A549 (cell line): ENCODE measurements around the gene TMEM163. TPM values are rescaled to one million over a fixed set of nuclear protein-coding genes. Genes with fewer than 3 reads are reported as not detected.
"Not testable (repeated sequence)": the region's sequence is repeated elsewhere in the genome, so short reads cannot be mapped to it uniquely, and the experiment has no call there.

Experiments
- ATAC-seq, 2 experiments: fragments of 200-7000 bp in 1 of 2; fragments of >200 bp in 1 of 2; cut with Nextera tagmentation in 1 of 2; cut with Tn5 transposase in 1 of 2; 3 replicates each; pipeline versions ENCODE4 v1.8.0 to v1.9.1; 2018 to 2020; ENCODE audit warnings: mild to moderate bottlenecking in 1 of 2, moderate library complexity in 1 of 2
- CTCF ChIA-PET: fragments of 300-600 bp; sonication (Branson Sonifier 250); formaldehyde crosslinking; extraction: SDS; loops from one replicate; lab custom pipeline; 2021; ENCODE audit warnings: antibody characterized with exemption, inconsistent platforms; lab: Yijun Ruan, JAX
- POLR2A ChIA-PET: fragments of 350-600 bp; formaldehyde crosslinking; extraction: SDS; loops from one replicate; lab custom pipeline; 2021; ENCODE audit warnings: antibody characterized with exemption, inconsistent platforms; lab: Yijun Ruan, JAX
- DNase-seq, 2 experiments: peaks; one replicate each; pipeline versions ENCODE4 v3.0.0 to v3.0.0-alpha.2; 2011 to 2016; ENCODE audit warnings: low read depth in 1 of 2, low spot score in 1 of 2
- FAIRE-seq: peaks from 2 replicates; lab custom pipeline; 2011; peaks lifted over from hg19 to GRCh38; lab: Jason Lieb, UNC
- H3K27ac ChIP-seq, 2 experiments: fragments of >200 bp; sonication (Bioruptor Twin); formaldehyde crosslinking; 3 replicates each; pipeline ENCODE4 v1.5.1; 2016 to 2017
- H3K4me1 ChIP-seq: fragments of >200 bp; sonication (Bioruptor Twin); formaldehyde crosslinking; 3 replicates; pipeline ENCODE4 v1.6.1; 2016
- H3K4me2 ChIP-seq: fragments of >200 bp; sonication (Bioruptor Twin); formaldehyde crosslinking; 3 replicates; pipeline ENCODE4 v1.6.1; 2016
- H3K4me3 ChIP-seq: fragments of >200 bp; sonication (Bioruptor Twin); formaldehyde crosslinking; 3 replicates; pipeline ENCODE4 v1.5.1; 2016
- H3K9me3 ChIP-seq: fragments of >200 bp; sonication (Bioruptor Twin); formaldehyde crosslinking; 3 replicates; pipeline ENCODE4 v1.6.1; 2016
- BHLHE40 ChIP-seq: IDR thresholded peaks from 2 replicates; pipeline ENCODE4 v1.6.1; 2012; ENCODE audit warnings: low read depth, low read length, inconsistent platforms
- CBX2 ChIP-seq: fragments of 200-600 bp; sonication (generic); IDR thresholded peaks from 2 replicates; pipeline ENCODE4 v1.6.1; 2016; ENCODE audit warnings: low read depth, mild to moderate bottlenecking, borderline replicate concordance
- CHD2 ChIP-seq: fragments of 150-350 bp; IDR thresholded peaks from 2 replicates; pipeline ENCODE4 v1.6.1; 2014; ENCODE audit warnings: low read length; ENCODE audit not compliant: partially characterized antibody
- CHD4 ChIP-seq: fragments of 200-600 bp; sonication (generic); IDR thresholded peaks from 2 replicates; pipeline ENCODE4 v1.6.1; 2016; ENCODE audit warnings: antibody characterized with exemption, mild to moderate bottlenecking, borderline replicate concordance
- EHMT2 ChIP-seq: fragments of 200-600 bp; sonication (generic); IDR thresholded peaks from 2 replicates; pipeline ENCODE4 v1.6.1; 2016; ENCODE audit warnings: antibody characterized with exemption, low read depth, mild to moderate bottlenecking, moderate library complexity
- EP300 ChIP-seq, 2 experiments: fragments of >200 bp; sonication (Bioruptor Twin); formaldehyde crosslinking; IDR thresholded peaks; 2 replicates in 1 of 2; 3 replicates in 1 of 2; pipeline ENCODE4 v1.6.1; 2016 to 2017
- ESRRA ChIP-seq: fragments of 150-350 bp; IDR thresholded peaks from 2 replicates; pipeline ENCODE4 v1.6.1; 2014; ENCODE audit warnings: mild to moderate bottlenecking, low read length, borderline replicate concordance
- FOSL2 ChIP-seq, 2 experiments: fragments of 450-650 bp in 1 of 2; fragments of >200 bp in 1 of 2; sonication (Bioruptor Twin) in 1 of 2; formaldehyde crosslinking; IDR thresholded peaks; 2 replicates each; pipeline versions ENCODE4 v1.5.0 to v1.6.1; 2016 to 2020; ENCODE audit warnings: mild to moderate bottlenecking in 1 of 2, moderate library complexity in 1 of 2
- FOXS1 ChIP-seq: fragments of 250-450 bp; sonication (Bioruptor Pico); IDR thresholded peaks from 2 replicates; pipeline ENCODE4 v1.5.0; 2020; ENCODE audit warnings: mild to moderate bottlenecking, moderate library complexity
- HES2 ChIP-seq: fragments of >200 bp; sonication (Bioruptor Twin); formaldehyde crosslinking; IDR thresholded peaks from 2 replicates; pipeline ENCODE4 v1.6.1; 2016
- HEYL ChIP-seq: fragments of 250-450 bp; sonication (Bioruptor Pico); IDR thresholded peaks from 2 replicates; pipeline ENCODE4 v1.8.0; 2021; ENCODE audit warnings: mild to moderate bottlenecking, moderate library complexity
- HOXA7 ChIP-seq: fragments of 250-450 bp; sonication (Bioruptor Pico); IDR thresholded peaks from 2 replicates; pipeline ENCODE4 v1.5.0; 2020; ENCODE audit warnings: mild to moderate bottlenecking, moderate library complexity
- HOXB13 ChIP-seq: fragments of 250-450 bp; sonication (Bioruptor Pico); IDR thresholded peaks from 2 replicates; pipeline ENCODE4 v1.5.0; 2020; ENCODE audit warnings: low read depth, mild to moderate bottlenecking, moderate library complexity
- HOXB5 ChIP-seq: fragments of 250-450 bp; sonication (Bioruptor Pico); IDR thresholded peaks from 2 replicates; pipeline ENCODE4 v1.5.0; 2020; ENCODE audit warnings: mild to moderate bottlenecking, moderate library complexity
- MAZ ChIP-seq: fragments of 150-350 bp; IDR thresholded peaks from 2 replicates; pipeline ENCODE4 v1.6.1; 2014; ENCODE audit warnings: antibody characterized with exemption, low read depth, low read length, borderline replicate concordance
- MYC ChIP-seq: IDR thresholded peaks from 2 replicates; pipeline ENCODE4 v1.6.1; 2012; ENCODE audit warnings: mild to moderate bottlenecking, inconsistent platforms, low read length, improper control_type of control experiment, borderline replicate concordance
- NR3C1 ChIP-seq: fragments of >200 bp; sonication (Bioruptor Twin); formaldehyde crosslinking; IDR thresholded peaks from 3 replicates; pipeline ENCODE4 v1.6.1; 2017
- PHF8 ChIP-seq: fragments of 200-600 bp; sonication (generic); IDR thresholded peaks from 2 replicates; pipeline ENCODE4 v1.6.1; 2016; ENCODE audit warnings: low read depth, mild to moderate bottlenecking, antibody characterized with exemption, moderate library complexity, borderline replicate concordance
- RFX5 ChIP-seq: fragments of 450-650 bp; IDR thresholded peaks from 2 replicates; pipeline ENCODE4 v1.7.1; 2014; ENCODE audit warnings: antibody characterized with exemption, mild to moderate bottlenecking, moderate library complexity
- RNF2 ChIP-seq: fragments of 200-600 bp; sonication (generic); IDR thresholded peaks from 2 replicates; pipeline ENCODE4 v1.6.1; 2016; ENCODE audit warnings: low read depth, mild to moderate bottlenecking, antibody characterized with exemption, moderate library complexity, borderline replicate concordance
- ZC3H11A ChIP-seq: fragments of 450-650 bp; IDR thresholded peaks from 2 replicates; pipeline ENCODE4 v1.6.1; 2014; ENCODE audit warnings: antibody characterized with exemption, mild to moderate bottlenecking
- ZFP36 ChIP-seq: fragments of 450-650 bp; IDR thresholded peaks from 2 replicates; pipeline ENCODE4 v1.6.1; 2014; ENCODE audit warnings: borderline replicate concordance; ENCODE audit not compliant: partially characterized antibody
- WGBS: methylation state at CpG from one replicate; pipeline ENCODE4 v1.1.6; 2017; ENCODE audit errors: missing lambda C conversion rate; 5-methylcytosine and 5-hydroxymethylcytosine counted together
- polyA plus RNA-seq, 4 experiments: library from polyadenylated mRNA; depleted of rRNA in 3 of 4; stranded (reverse); fragments of >200 nt; fragmentation: RNase III in 1 of 4; extraction: RNeasy Plus Mini Kit Qiagen cat#74134 plus additional on column Dnase treatment in 1 of 4; gene quantifications; 2 replicates in 3 of 4; 3 replicates in 1 of 4; pipeline ENCODE4 v1.2.3, GENCODE V29; 2011 to 2017
- TF ChIP-seq, protein P1 (sequence below): fragments of 450-650 bp; IDR thresholded peaks from 2 replicates; pipeline ENCODE4 v1.6.1; 2014; ENCODE audit warnings: antibody characterized with exemption
- TF ChIP-seq, protein P2 (sequence below): fragments of >200 bp; sonication (Bioruptor Twin); formaldehyde crosslinking; IDR thresholded peaks from 3 replicates; pipeline ENCODE4 v1.6.1; 2016

Gene TMEM163
- polyA plus RNA-seq, 2 of the 4 experiments (the other 2 are of a cell fraction): not detected

GRCh38 chr2:134760385-134760784, 41.6 kb upstream of the TMEM163 start:
- H3K4me1 ChIP-seq: no peaks in the 10 kb centered on the region
- CTCF ChIA-PET: interaction anchor here (0.7 kb wide), 1 partner anchor 128 kb away, joined by 3 read pairs; no protein-coding TSS in a partner anchor
- no peak for ATAC-seq
- POLR2A ChIA-PET: no interaction called here
- no peak for DNase-seq
- TF ChIP-seq FOXS1: no peak
- TF ChIP-seq HOXA7: no peak
- TF ChIP-seq NR3C1: no peak
- TF ChIP-seq ZC3H11A: no peak
- TF ChIP-seq RNF2: no peak
- no peak for TF ChIP-seq RFX5
- no peak for TF ChIP-seq CBX2
- TF ChIP-seq CHD2: no peak
- TF ChIP-seq HOXB5 (CRISPR knock-in tag): no peak
- TF ChIP-seq, protein P1, sequence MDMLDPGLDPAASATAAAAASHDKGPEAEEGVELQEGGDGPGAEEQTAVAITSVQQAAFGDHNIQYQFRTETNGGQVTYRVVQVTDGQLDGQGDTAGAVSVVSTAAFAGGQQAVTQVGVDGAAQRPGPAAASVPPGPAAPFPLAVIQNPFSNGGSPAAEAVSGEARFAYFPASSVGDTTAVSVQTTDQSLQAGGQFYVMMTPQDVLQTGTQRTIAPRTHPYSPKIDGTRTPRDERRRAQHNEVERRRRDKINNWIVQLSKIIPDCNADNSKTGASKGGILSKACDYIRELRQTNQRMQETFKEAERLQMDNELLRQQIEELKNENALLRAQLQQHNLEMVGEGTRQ: no peak
- TF ChIP-seq CHD4: no peak
- TF ChIP-seq FOSL2 (IDR thresholded peaks at IDR 0.05): no peak
- TF ChIP-seq FOSL2 (CRISPR knock-in tag; IDR thresholded peaks at IDR 0.05): no peak
- TF ChIP-seq ZFP36: no peak
- TF ChIP-seq PHF8: no peak
- no peak for TF ChIP-seq BHLHE40
- TF ChIP-seq MAZ: no peak
- TF ChIP-seq EHMT2: no peak
- TF ChIP-seq, protein P2, sequence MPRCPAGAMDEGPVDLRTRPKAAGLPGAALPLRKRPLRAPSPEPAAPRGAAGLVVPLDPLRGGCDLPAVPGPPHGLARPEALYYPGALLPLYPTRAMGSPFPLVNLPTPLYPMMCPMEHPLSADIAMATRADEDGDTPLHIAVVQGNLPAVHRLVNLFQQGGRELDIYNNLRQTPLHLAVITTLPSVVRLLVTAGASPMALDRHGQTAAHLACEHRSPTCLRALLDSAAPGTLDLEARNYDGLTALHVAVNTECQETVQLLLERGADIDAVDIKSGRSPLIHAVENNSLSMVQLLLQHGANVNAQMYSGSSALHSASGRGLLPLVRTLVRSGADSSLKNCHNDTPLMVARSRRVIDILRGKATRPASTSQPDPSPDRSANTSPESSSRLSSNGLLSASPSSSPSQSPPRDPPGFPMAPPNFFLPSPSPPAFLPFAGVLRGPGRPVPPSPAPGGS: no peak
- no peak overlapping the region for H3K4me3 ChIP-seq
- no peaks in the 10 kb centered on the region for H3K9me3 ChIP-seq
- H3K27ac ChIP-seq: no peak overlapping the region
- no peak overlapping the region for H3K4me2 ChIP-seq
- FAIRE-seq: no peak

DNA sequence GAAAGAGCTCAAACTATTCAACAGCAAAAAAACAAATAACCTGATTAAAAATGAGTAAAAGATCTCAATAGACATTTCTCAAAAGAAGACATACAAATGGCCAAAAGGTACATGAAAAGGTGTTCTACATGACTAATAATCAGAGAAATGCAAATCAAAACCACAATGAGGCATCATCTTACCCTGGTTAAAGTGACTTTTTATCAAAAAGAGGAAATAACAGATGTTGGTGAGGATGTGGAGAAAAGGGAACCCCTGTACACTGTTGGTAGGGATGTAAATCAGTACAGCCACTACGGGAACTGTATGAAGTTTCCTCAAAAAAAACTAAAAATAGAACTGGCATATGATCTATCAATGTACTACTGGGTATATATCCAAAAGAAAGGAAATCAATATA, 39.8 kb upstream of the TMEM163 start:
- POLR2A ChIA-PET: no interaction called here
- 20% methylated on average over 1 of the region's 1 CpG for WGBS

DNA sequence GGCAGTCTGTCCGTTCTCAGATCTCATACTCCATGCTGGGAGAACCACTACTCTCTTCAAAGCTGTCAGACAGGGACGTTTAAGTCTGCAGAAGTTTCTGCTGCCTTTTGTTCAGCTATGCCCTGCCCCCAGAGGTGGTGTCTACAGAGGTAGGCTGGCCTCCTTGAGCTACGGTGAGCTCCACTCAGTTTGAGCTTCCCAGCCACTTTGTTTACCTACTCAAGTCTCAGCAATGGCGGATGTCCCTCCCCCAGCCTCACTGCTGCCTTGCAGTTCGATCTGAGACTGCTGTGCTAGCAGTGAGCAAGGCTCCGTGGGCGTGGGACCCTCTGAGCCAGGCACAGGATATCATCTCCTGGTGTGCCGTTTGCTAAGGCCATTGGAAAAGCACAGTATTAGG, 33.2 kb upstream of the TMEM163 start:
- ATAC-seq, POLR2A ChIA-PET, H3K9me3 ChIP-seq, H3K27ac ChIP-seq, DNase-seq, CTCF ChIA-PET, FAIRE-seq, H3K4me2 ChIP-seq, H3K4me1 ChIP-seq, H3K4me3 ChIP-seq: not testable (repeated sequence)
- 2% methylated on average over 5 of the region's 8 CpGs for WGBS

More for the DNA sequence above, 39.8 kb upstream of the TMEM163 start:
- no peak for ATAC-seq
- Histone ChIP-seq H3K27ac (no peak overlapping the region), H3K4me3 (no peak overlapping the region), H3K4me1 (no peaks in the 10 kb centered on the region), H3K9me3 (no peaks in the 10 kb centered on the region), H3K4me2 (no peak overlapping the region)
- no peak for TF ChIP-seq MYC
- no peak for TF ChIP-seq HES2
- no peak for TF ChIP-seq CHD2
- no peak for TF ChIP-seq BHLHE40
- no peak for TF ChIP-seq RFX5
- TF ChIP-seq ZFP36: no peak
- TF ChIP-seq ESRRA: no peak
- TF ChIP-seq EP300 (IDR thresholded peaks at IDR 0.05): no peak
- TF ChIP-seq HEYL (CRISPR knock-in tag): no peak
- TF ChIP-seq HOXB13 (CRISPR knock-in tag): no peak
- TF ChIP-seq HOXB5 (CRISPR knock-in tag): no peak
- no peak for FAIRE-seq
- CTCF ChIA-PET: no interaction called here
- DNase-seq: no peak
